H1 (cell line): ENCODE measurements around the gene TET2. TPM values are rescaled to one million over a fixed set of nuclear protein-coding genes. Genes with fewer than 3 reads are reported as not detected.

Experiments used
- BRCA1 ChIP-seq: IDR thresholded peaks from 2 replicates; pipeline ENCODE4 v1.6.1; 2012; ENCODE audit warnings: low read depth, low read length, improper control_type of control experiment
- CBX8 ChIP-seq: fragments of 300-800, 300-1000 bp; sonication (generic); IDR thresholded peaks from 2 replicates; pipeline ENCODE4 v1.7.1; 2016; ENCODE audit warnings: low read depth, low read length, borderline replicate concordance
- CHD7 ChIP-seq: fragments of 300-600 bp; sonication (generic); IDR thresholded peaks from 2 replicates; pipeline ENCODE4 v1.7.1; 2012; ENCODE audit warnings: low read length, moderate library complexity, mild to moderate bottlenecking, inconsistent platforms; ENCODE audit not compliant: insufficient replicate concordance
- EGR1 ChIP-seq: IDR thresholded peaks from 2 replicates; pipeline ENCODE4 v1.6.1; 2011; ENCODE audit warnings: low read depth, low read length, borderline replicate concordance
- EZH2 ChIP-seq: fragments of 200-600 bp; sonication (generic); IDR thresholded peaks from 2 replicates; pipeline ENCODE4 v1.7.1; 2012; ENCODE audit warnings: low read depth, mild to moderate bottlenecking, moderate library complexity, low read length, inconsistent platforms; ENCODE audit not compliant: severe bottlenecking
- KDM5A ChIP-seq: fragments of 200-600 bp; IDR thresholded peaks from 2 replicates; pipeline ENCODE4 v1.7.1; 2012; ENCODE audit warnings: mild to moderate bottlenecking, low read length, inconsistent platforms, mixed read lengths
- NRF1 ChIP-seq: IDR thresholded peaks from 2 replicates; pipeline ENCODE4 v1.6.1; 2011; ENCODE audit warnings: mild to moderate bottlenecking, low read depth, low read length, improper control_type of control experiment
- POLR2AphosphoS5 ChIP-seq: IDR thresholded peaks from 2 replicates; pipeline ENCODE4 v1.6.1; 2011; ENCODE audit warnings: low read depth, low read length
- RXRA ChIP-seq: IDR thresholded peaks from 2 replicates; pipeline ENCODE4 v1.6.1; 2011; ENCODE audit warnings: low read depth, mild to moderate bottlenecking, low read length, moderate library complexity; ENCODE audit not compliant: insufficient read depth
- SAP30 ChIP-seq: fragments of 300-600 bp; sonication (generic); IDR thresholded peaks from 2 replicates; pipeline ENCODE4 v1.7.1; 2012; ENCODE audit warnings: low read length, moderate library complexity, mild to moderate bottlenecking, inconsistent platforms; ENCODE audit not compliant: insufficient read depth, insufficient replicate concordance
- SIRT6 ChIP-seq: IDR thresholded peaks from one replicate; pipeline ENCODE4 v1.7.1; 2012; ENCODE audit warnings: low read length, inconsistent platforms
- SP1 ChIP-seq: IDR thresholded peaks from 2 replicates; pipeline ENCODE4 v1.6.1; 2011; ENCODE audit warnings: low read depth, low read length
- TAF7 ChIP-seq: optimal IDR thresholded peaks from 2 replicates; pipeline ENCODE3; 2011; ENCODE audit warnings: low read depth, mild to moderate bottlenecking, inconsistent platforms, low read length, moderate library complexity, borderline replicate concordance
- polyA plus RNA-seq, 7 experiments: library from polyadenylated mRNA; depleted of rRNA in 3 of 7; stranded (reverse) in 5 of 7; unstranded in 2 of 7; fragments of >200 nt in 5 of 7; fragments of 200-250 nt in 2 of 7; gene quantifications; 1 replicate in 5 of 7; 2 replicates in 1 of 7; 4 replicates in 1 of 7; pipeline versions ENCODE4 v1.2.1 to v1.2.3, GENCODE V29; 2011 to 2013; ENCODE audit warnings: missing spikeins in 2 of 7, mixed read lengths in 2 of 7
- total RNA-seq: library from RNA; stranded (reverse); fragmentation: NEBNext Ultra II Directional; extraction: Animal tissue kit (Norgen Biotek cat#: 25700); gene quantifications from 2 replicates; pipeline ENCODE4 v1.2.1, GENCODE V29; 2021

TET2 gene
- total and polyA plus RNA-seq, 2 of the 8 experiments (the other 6 are each of a cell fraction or from before 2014, with no cell fraction given): 1.0 to 2.6 TPM

DNA sequence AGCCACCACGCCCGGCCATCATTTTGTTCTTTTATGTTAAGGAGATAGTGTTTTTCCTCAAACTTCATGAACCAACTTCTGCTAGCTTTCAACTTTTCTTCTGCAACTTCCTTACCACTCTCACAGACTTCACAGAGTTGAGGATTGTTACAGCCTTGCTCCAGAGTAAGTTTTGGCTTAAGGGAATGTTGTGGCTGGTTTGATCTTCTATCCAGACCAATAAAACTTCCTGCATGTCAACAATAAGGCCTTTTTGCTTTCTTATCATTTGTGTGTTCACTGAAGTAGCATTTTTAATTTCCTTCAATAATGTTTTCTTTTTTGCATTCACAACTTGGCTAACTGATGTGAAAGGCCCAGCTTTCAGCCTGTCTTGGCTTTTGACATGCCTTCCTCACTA lies 12.7 kb upstream of the TET2 start (continued):
- TF ChIP-seq CHD7 (no peak), TAF7 (no peak), EGR1 (no peak), BRCA1 (no peak), SIRT6 (no peak), KDM5A (no peak), CBX8 (no peak), EZH2 (no peak), SP1 (no peak), POLR2AphosphoS5 (no peak), RXRA (no peak), NRF1 (no peak), SAP30 (no peak)
